Stomach (tissue), 9 donors: ENCODE data around the gene ST6GALNAC6. TPM values are rescaled to one million over a fixed set of nuclear protein-coding genes. Genes with fewer than 3 reads are reported as not detected.

Experiments used
- DNase-seq, 2 donors: peaks; one replicate each; pipeline versions ENCODE4 v3.0.0 to v3.0.0-alpha.2; 2013 to 2019
- H3K27ac ChIP-seq, 5 donors: fragments of 200-600 bp in 4 of 5; sonication (generic) in 4 of 5; one replicate each; pipeline ENCODE4 v1.5.1; 2013 to 2019; ENCODE audit warnings: mild to moderate bottlenecking in 1 of 5, moderate library complexity in 1 of 5
- H3K27me3 ChIP-seq, 3 donors: fragments of 200-600 bp; sonication (generic); one replicate each; pipeline ENCODE4 v1.5.1; 2017 to 2019; ENCODE audit warnings: mixed run types in 1 of 3
- H3K36me3 ChIP-seq, 4 donors: fragments of 200-600 bp; sonication (generic); 1 replicate in 3 of 4; 2 replicates in 1 of 4; pipeline ENCODE4 v1.5.1; 2016 to 2019
- H3K4me1 ChIP-seq, 4 donors: fragments of 200-600 bp; sonication (generic); one replicate each; pipeline ENCODE4 v1.5.1; 2016 to 2019
- H3K4me3 ChIP-seq, 4 donors: fragments of 200-600 bp; sonication (generic) in 3 of 4; one replicate each; pipeline ENCODE4 v1.5.1; 2016 to 2019; ENCODE audit warnings: mild to moderate bottlenecking in 1 of 4
- H3K9me3 ChIP-seq, 4 donors: fragments of 200-600 bp; sonication (generic); one replicate each; pipeline ENCODE4 v1.5.1; 2016 to 2019
- CTCF ChIP-seq, 7 experiments: fragments of 450-650 bp in 4 of 7; fragments of 200-600 bp in 3 of 7; sonication (generic) in 3 of 7; IDR thresholded peaks; one replicate each; pipeline ENCODE4 v1.5.1; 2016 to 2019; ENCODE audit warnings: antibody characterized with exemption in 7 of 7, control low read depth in 2 of 7, mild to moderate bottlenecking in 1 of 7
- EP300 ChIP-seq: sonication (generic); formaldehyde crosslinking; IDR thresholded peaks from one replicate; pipeline ENCODE4 v1.6.1; 2017; ENCODE audit warnings: antibody characterized with exemption
- POLR2A ChIP-seq, 4 donors: fragments of 450-650 bp; IDR thresholded peaks; one replicate each; pipeline ENCODE4 v1.6.1; 2016; ENCODE audit warnings: antibody characterized with exemption in 4 of 4, control low read depth in 2 of 4, mild to moderate bottlenecking in 1 of 4, moderate library complexity in 1 of 4
- POLR2AphosphoS5 ChIP-seq, 3 donors: sonication (generic); formaldehyde crosslinking; IDR thresholded peaks; one replicate each; pipeline ENCODE4 v1.6.1; 2016; ENCODE audit warnings: antibody characterized with exemption in 3 of 3
- WGBS, 5 donors: extraction: QIAGEN DNeasy Blood & Tissue Kit in 3 of 5; methylation state at CpG; one replicate each; pipeline versions ENCODE4 v1.1.5 to v1.1.7; 2013 to 2018; 5-methylcytosine and 5-hydroxymethylcytosine counted together
- intact Hi-C: fragments of 100-400 bp; cut with DNase I; formaldehyde crosslinking; loops from one replicate; pipeline ENCODE4 v1.15.1; 2023; ENCODE audit warnings: low total_unique reads
- polyA plus RNA-seq, 3 donors: library from polyadenylated mRNA; stranded (reverse); fragments of 200-250 nt; gene quantifications; one replicate each; pipeline ENCODE4 v1.2.3, GENCODE V29; 2013
- total RNA-seq, 5 donors: library from RNA; depleted of rRNA; stranded (reverse); fragments of >200 nt; gene quantifications; one replicate each; pipeline versions ENCODE4 v1.1.0 to v1.2.3, GENCODE V29; 2014 to 2016
- donor health status: healthy with polysubstance abuse.
- donor health status: Bipolar disorder and iron deficiency.
- donor health status: healthy.

ST6GALNAC6 gene
- total and polyA plus RNA-seq, 8 donors = 18.0 to 145 (median 53.0) TPM

GRCh38 chr9:127945942-127946341, 46.5 kb upstream of the ST6GALNAC6 start:
- peaks cover 20 to 71% (median 49%) of the 10 kb centered on the region in 4 donors for H3K4me1 ChIP-seq
- peak overlapping the region in 3 of 5 donors; percentile 9 to 20 (median 10) for H3K27ac ChIP-seq
- no peak for TF ChIP-seq POLR2AphosphoS5 (IDR thresholded peaks at IDR 0.05)
- TF ChIP-seq POLR2A (IDR thresholded peaks at IDR 0.05) = no peak
- TF ChIP-seq EP300 = no peak
- TF ChIP-seq CTCF (IDR thresholded peaks at IDR 0.05) = no peak
- no peak overlapping the region for H3K4me3 ChIP-seq
- no peak for DNase-seq
- H3K36me3 ChIP-seq = peaks cover 42 to 97% (median 78%) of the 10 kb centered on the region in 4 donors
- WGBS, 5 donors = 77 to 90% (median 84%) methylated on average over 9 of the region's 9 CpGs
- H3K9me3 ChIP-seq = no peaks in the 10 kb centered on the region
- no peaks in the 10 kb centered on the region for H3K27me3 ChIP-seq
- intact Hi-C loops = no loop called here

- DNase-seq = no peak
- peaks cover 14 to 64% (median 43%) of the 10 kb centered on the region in 4 donors for H3K4me1 ChIP-seq
- peaks cover 44 to 97% (median 75%) of the 10 kb centered on the region in 4 donors for H3K36me3 ChIP-seq
- no peaks in the 10 kb centered on the region for H3K9me3 ChIP-seq
- TF ChIP-seq POLR2A (IDR thresholded peaks at IDR 0.05) (no peak), POLR2AphosphoS5 (IDR thresholded peaks at IDR 0.05) (no peak), CTCF (IDR thresholded peaks at IDR 0.05) (no peak), EP300 (no peak)
- WGBS, 5 donors = 72 to 95% (median 91%) methylated on average over 3 to 24 of the region's 24 CpGs
- H3K4me3 ChIP-seq = no peak overlapping the region
- no peaks in the 10 kb centered on the region for H3K27me3 ChIP-seq
- peak overlapping the region in 1 of 5 donors; percentile 9 for H3K27ac ChIP-seq
- intact Hi-C loops = no loop called here
These were observed 45.9 kb upstream of the ST6GALNAC6 start for GRCh38 chr9:127945338-127945737.

- no peaks in the 10 kb centered on the region for H3K9me3 ChIP-seq
- H3K27me3 ChIP-seq = no peaks in the 10 kb centered on the region
- DNase-seq = no peak
- TF ChIP-seq POLR2AphosphoS5 (IDR thresholded peaks at IDR 0.05) (no peak), CTCF (IDR thresholded peaks at IDR 0.05) (no peak), POLR2A (IDR thresholded peaks at IDR 0.05) (no peak), EP300 (no peak)
- peaks cover 44 to 97% (median 75%) of the 10 kb centered on the region in 4 donors for H3K36me3 ChIP-seq
- WGBS, 5 donors = 91 to 93% (median 92%) methylated on average over 26 to 38 of the region's 38 CpGs
- H3K4me1 ChIP-seq = peaks cover 10 to 58% (median 38%) of the 10 kb centered on the region in 4 donors
- intact Hi-C loops = loop anchor here (5.0 kb wide), 1 partner anchor 93 kb away; no protein-coding TSS in a partner anchor
- peak overlapping the region in 3 of 5 donors; percentile 9 to 46 (median 40) for H3K27ac ChIP-seq
- no peak overlapping the region for H3K4me3 ChIP-seq
These were observed 45.3 kb upstream of the ST6GALNAC6 start for GRCh38 chr9:127944586-127945218.

- WGBS, 5 donors = 27 to 45% (median 36%) methylated on average over 6 to 13 of the region's 13 CpGs
- Histone ChIP-seq H3K36me3 (peaks cover 44 to 92% (median 73%) of the 10 kb centered on the region in 4 donors), H3K27me3 (no peaks in the 10 kb centered on the region), H3K4me1 (peaks cover 10 to 55% (median 34%) of the 10 kb centered on the region in 4 donors), H3K9me3 (no peaks in the 10 kb centered on the region), H3K4me3 (no peak overlapping the region), H3K27ac (peak overlapping the region in 3 of 5 donors; percentile 9 to 46 (median 40))
- intact Hi-C loops = loop anchor here (5.0 kb wide), 1 partner anchor 94 kb away; no protein-coding TSS in a partner anchor
- peak; percentile 87 to 93 for DNase-seq
- TF ChIP-seq POLR2A (IDR thresholded peaks at IDR 0.05) (no peak), CTCF (IDR thresholded peaks at IDR 0.05) (peak in 5 of 7 experiments; percentile 90 to 93 (median 92)), EP300 (no peak), POLR2AphosphoS5 (IDR thresholded peaks at IDR 0.05) (peak in 1 of 3 donors; percentile 66)
These were observed 44.3 kb upstream of the ST6GALNAC6 start for GRCh38 chr9:127943731-127944144.
